ENCODE results near the gene NMUR1. TPM values are rescaled to one million over a fixed set of nuclear protein-coding genes. Genes with fewer than 3 reads are reported as not detected.

The NMUR1 gene
- total RNA-seq, 2 experiments from 2014 or later, result 0.89 to 0.94 TPM

DNA sequence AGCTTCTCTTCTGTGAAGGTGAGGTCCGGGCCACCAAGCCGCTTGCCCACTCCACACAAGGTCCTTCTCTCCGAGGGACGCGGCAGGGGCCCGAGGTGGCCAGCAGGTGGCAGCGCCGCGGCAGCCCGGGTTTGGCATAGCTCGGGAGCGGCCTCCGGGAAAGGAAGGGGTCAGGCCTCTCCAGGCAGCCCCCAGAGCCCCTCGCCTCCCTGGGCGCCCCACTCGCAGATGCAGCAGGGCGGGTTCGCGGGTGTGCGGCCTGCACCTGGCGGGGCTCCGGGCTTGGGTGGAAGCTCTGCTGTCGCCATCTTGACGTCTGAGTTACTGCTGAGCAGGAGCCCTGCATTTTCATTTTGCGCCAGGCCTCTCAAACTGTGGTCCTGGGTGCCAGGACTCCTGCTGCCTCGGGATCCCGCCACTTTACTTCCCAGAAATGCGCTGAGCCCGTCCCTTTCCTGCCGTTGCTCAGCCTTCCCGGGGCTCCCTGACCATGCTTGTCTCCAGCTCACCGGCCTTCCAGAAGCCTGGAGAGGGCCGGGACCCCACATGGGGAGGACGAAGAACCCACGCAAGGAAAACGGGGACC is 47.3 kb downstream of the NMUR1 start:
- H3K27me3 Mint-ChIP-seq, result no peaks in the 10 kb centered on the region
- peak overlapping the region; percentile 91 for H3K27ac Mint-ChIP-seq
- POLR2A ChIA-PET, result interaction anchor here (0.8 to 4.7 kb wide), 13 partner anchors 10 to 122 kb away, joined by 3 to 76 read pairs (median 4); partner anchors contain the start of gene NCL

DNA sequence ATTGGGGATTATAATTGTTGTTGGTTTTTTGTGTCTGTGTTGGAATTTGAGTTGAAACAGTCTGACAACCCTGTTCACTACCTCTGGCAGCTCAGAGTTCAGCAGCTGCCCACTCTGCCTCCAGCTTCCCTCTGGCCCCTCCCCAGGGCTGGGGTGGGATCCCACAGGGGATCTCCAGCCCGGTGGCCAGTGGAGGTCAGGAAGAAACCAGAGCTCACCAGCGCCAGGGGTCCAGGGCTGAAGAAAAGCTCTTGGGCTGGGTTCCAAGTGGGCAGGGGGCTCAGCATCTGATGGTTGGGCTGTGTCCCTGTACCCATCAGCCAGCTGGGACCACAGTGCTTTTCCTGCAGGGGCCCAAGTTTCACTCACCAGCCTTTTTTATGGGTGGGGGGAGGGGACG is 49.5 kb downstream of the NMUR1 start:
- POLR2A ChIA-PET, result interaction anchor here (1.1 to 4.7 kb wide), 2 partner anchors 12 to 16 kb away, joined by 3 to 76 read pairs; partner anchors contain the start of gene NCL
- H3K4me3 Mint-ChIP-seq, result no peak overlapping the region
- peaks cover 2% of the 10 kb centered on the region for H3K27me3 Mint-ChIP-seq
- DNase-seq, result no peak
- no peak for ATAC-seq (ENCODE audit: low read depth)
- H3K36me3 Mint-ChIP-seq, result no peaks in the 10 kb centered on the region
- no peaks in the 10 kb centered on the region for H3K9me3 Mint-ChIP-seq
- peaks cover 7% of the 10 kb centered on the region for H3K4me1 Mint-ChIP-seq
- no peak overlapping the region for H3K27ac Mint-ChIP-seq

More for the DNA sequence above, 47.3 kb downstream of the NMUR1 start:
- peak; percentile 83 for ATAC-seq (ENCODE audit: low read depth)
- Mint-ChIP-seq H3K36me3 (no peaks in the 10 kb centered on the region), H3K4me1 (peaks cover 12% of the 10 kb centered on the region), H3K4me3 (peak overlapping the region; percentile 82), H3K9me3 (no peaks in the 10 kb centered on the region)
- peak; percentile 85 for DNase-seq

DNA sequence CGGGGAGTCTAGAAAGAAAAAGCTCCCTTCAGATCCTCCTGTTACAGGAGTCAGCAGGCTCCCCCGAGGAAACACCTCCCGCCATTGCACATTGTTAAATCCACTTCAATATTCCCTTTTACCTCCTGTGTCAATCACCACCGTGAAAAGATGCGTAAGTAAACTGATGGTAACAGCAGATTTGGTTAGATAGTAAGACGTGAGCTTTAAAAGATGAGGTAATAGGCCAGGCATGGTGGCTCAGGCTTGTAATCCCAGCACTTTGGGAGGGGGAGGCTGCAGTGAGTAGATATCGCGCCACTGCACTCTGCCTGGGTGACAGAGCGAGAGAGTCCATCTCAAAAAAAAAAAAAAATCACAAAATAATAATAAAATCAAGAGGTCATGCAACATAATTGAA is 50.8 kb downstream of the NMUR1 start:
- DNase-seq (no peak), ATAC-seq (ENCODE audit: low read depth) (no peak)
- POLR2A ChIA-PET, result interaction anchor here (3.7 kb wide), 1 partner anchor 15 kb away, joined by 20 read pairs; the partner anchor contains the start of gene NCL
- H3K27me3 Mint-ChIP-seq, result peaks cover 2% of the 10 kb centered on the region
- no peak overlapping the region for H3K27ac Mint-ChIP-seq
- peaks cover 7% of the 10 kb centered on the region for H3K4me1 Mint-ChIP-seq
- no peaks in the 10 kb centered on the region for H3K9me3 Mint-ChIP-seq
- no peak overlapping the region for H3K4me3 Mint-ChIP-seq
- H3K36me3 Mint-ChIP-seq, result no peaks in the 10 kb centered on the region

DNA sequence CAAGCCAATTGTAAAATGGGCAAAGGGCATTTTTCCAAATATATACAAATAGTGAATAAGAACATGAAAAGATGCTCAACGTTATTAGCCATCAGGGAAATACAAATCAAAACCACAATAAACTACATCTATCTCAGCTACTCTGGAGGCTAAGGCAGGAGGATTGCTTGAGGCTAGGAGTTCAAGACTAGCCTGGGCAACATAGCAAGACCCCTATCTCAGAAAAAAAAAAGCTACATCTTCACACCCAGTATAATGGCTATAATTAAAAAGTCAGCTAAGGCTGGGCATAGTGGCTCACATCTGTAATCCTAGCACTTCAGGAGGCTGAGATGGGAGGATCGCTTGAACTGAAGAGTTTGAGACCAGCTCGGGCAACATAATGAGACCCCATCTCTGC is 53.3 kb downstream of the NMUR1 start:
- ATAC-seq (ENCODE audit: low read depth) (no peak), DNase-seq (no peak)
- Mint-ChIP-seq H3K36me3 (no peaks in the 10 kb centered on the region), H3K4me3 (no peak overlapping the region), H3K4me1 (peaks cover 8% of the 10 kb centered on the region), H3K9me3 (no peaks in the 10 kb centered on the region), H3K27me3 (peaks cover 2% of the 10 kb centered on the region), H3K27ac (no peak overlapping the region)
- POLR2A ChIA-PET, result interaction anchor here (1.2 to 3.7 kb wide), 2 partner anchors 13 to 247 kb away, joined by 3 to 20 read pairs; partner anchors contain the start of gene NCL

DNA sequence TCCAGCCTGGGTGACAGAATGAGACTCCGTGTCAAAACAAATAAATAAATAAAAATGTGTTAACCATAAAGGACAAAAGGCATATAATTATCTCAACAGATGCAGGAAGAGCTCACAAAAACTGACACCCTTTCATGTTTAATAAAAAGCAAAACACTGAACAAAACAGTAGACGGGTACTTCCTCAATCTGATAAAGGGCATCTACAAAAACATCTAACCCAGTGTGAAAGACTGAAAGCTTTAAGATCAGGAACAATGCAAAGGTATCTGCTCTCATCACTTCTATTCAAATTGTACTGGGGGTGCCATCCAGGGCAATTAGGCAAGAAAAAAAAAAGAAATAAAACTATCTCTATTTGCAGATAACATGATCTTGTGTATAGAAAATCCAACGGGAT is 54.3 kb downstream of the NMUR1 start:
- Mint-ChIP-seq H3K27ac (no peak overlapping the region), H3K27me3 (peaks cover 2% of the 10 kb centered on the region), H3K4me3 (no peak overlapping the region), H3K9me3 (no peaks in the 10 kb centered on the region), H3K4me1 (peaks cover 8% of the 10 kb centered on the region), H3K36me3 (no peaks in the 10 kb centered on the region)
- ATAC-seq (ENCODE audit: low read depth), result no peak
- POLR2A ChIA-PET, result interaction anchor here (1.2 to 3.7 kb wide), 2 partner anchors 12 to 246 kb away, joined by 3 to 20 read pairs; partner anchors contain the start of gene NCL
- no peak for DNase-seq

Other genes starting within 250 kb of the NMUR1 start
- gene B3GNT7, start 134.7 kb downstream of the NMUR1 start, total RNA-seq, result under 1 TPM; 0.37 to 0.42 TPM
- gene NCL, start 66.0 kb downstream of the NMUR1 start, total RNA-seq, result 100 to 1,000 TPM; 461 to 462 TPM
- not detected for gene TEX44, start 62.4 kb upstream of the NMUR1 start, total RNA-seq
- gene PTMA, start 178.1 kb upstream of the NMUR1 start, total RNA-seq, result 1,000 to 10,000 TPM; 1,404 to 1,416 TPM